MM.1S (cell line): Measurements from ENCODE around the gene EFHC2.
A peak's percentile ranks its signal among the peaks of the same experiment; 100 is the strongest.
"Not testable (repeated sequence)": the region's sequence is repeated elsewhere in the genome, so short reads cannot be mapped to it uniquely, and the experiment has no call there.

Source experiments
- DNase-seq: peaks from one replicate; pipeline ENCODE4 v3.0.0-alpha.2; 2015
- H2AFZ ChIP-seq: fragments of 300-600 bp; sonication (generic); 2 replicates; pipeline ENCODE4 v1.6.0; 2016; ENCODE audit warnings: antibody characterized with exemption, low read length
- H3F3A ChIP-seq: fragments of 300-600 bp; sonication (generic); 2 replicates; pipeline ENCODE4 v1.6.1; 2016; ENCODE audit warnings: mild to moderate bottlenecking, antibody characterized with exemption, low read length, moderate library complexity, mixed read lengths; ENCODE audit not compliant: insufficient read depth
- H3K27ac ChIP-seq: fragments of 300-600 bp; sonication (generic); 2 replicates; pipeline ENCODE4 v1.5.1; 2016; ENCODE audit warnings: mild to moderate bottlenecking, low read length
- H3K27me3 ChIP-seq: fragments of 300-600 bp; sonication (generic); replicated peaks from 2 replicates; pipeline ENCODE4 v1.6.0; 2016; ENCODE audit warnings: low read length; ENCODE audit not compliant: insufficient read depth
- H3K36me3 ChIP-seq: fragments of 300-600 bp; sonication (generic); replicated peaks from 2 replicates; pipeline ENCODE4 v1.6.1; 2016; ENCODE audit warnings: mild to moderate bottlenecking, low read length, mixed read lengths; ENCODE audit not compliant: insufficient read depth
- H3K4me1 ChIP-seq: fragments of 300-600 bp; sonication (generic); 2 replicates; pipeline ENCODE4 v1.6.1; 2016; ENCODE audit warnings: low read length, mixed read lengths
- H3K4me2 ChIP-seq: fragments of 300-600 bp; sonication (generic); 2 replicates; pipeline ENCODE4 v1.6.0; 2016; ENCODE audit warnings: low read depth, low read length
- H3K4me3 ChIP-seq: fragments of 300-600 bp; sonication (generic); 2 replicates; pipeline ENCODE4 v1.5.1; 2016; ENCODE audit warnings: low read length, mixed read lengths
- H3K79me2 ChIP-seq: fragments of 300-600 bp; sonication (generic); 2 replicates; pipeline ENCODE4 v1.6.1; 2016; ENCODE audit warnings: mixed run types, low read length, mixed read lengths
- H3K9ac ChIP-seq: fragments of 300-600 bp; sonication (generic); 2 replicates; pipeline ENCODE4 v1.6.1; 2016; ENCODE audit warnings: low read length, mixed read lengths
- H3K9me2 ChIP-seq: fragments of 300-600 bp; sonication (generic); replicated peaks from 2 replicates; pipeline ENCODE4 v1.6.1; 2016; ENCODE audit warnings: mild to moderate bottlenecking, low read length, mixed read lengths; ENCODE audit not compliant: insufficient read depth
- H3K9me3 ChIP-seq: fragments of 300-600 bp; sonication (generic); replicated peaks from 2 replicates; pipeline ENCODE4 v1.6.1; 2016; ENCODE audit warnings: mild to moderate bottlenecking, low read length, mixed read lengths; ENCODE audit not compliant: insufficient read depth
- H4K20me1 ChIP-seq: fragments of 300-600 bp; sonication (generic); 2 replicates; pipeline ENCODE4 v1.6.1; 2016; ENCODE audit warnings: mild to moderate bottlenecking, low read length, moderate library complexity, mixed read lengths; ENCODE audit not compliant: insufficient read depth
- EZH2 ChIP-seq: fragments of 300-600 bp; sonication (generic); optimal IDR thresholded peaks from 2 replicates; pipeline ENCODE3; 2017; ENCODE audit warnings: low read depth, mild to moderate bottlenecking, antibody characterized with exemption, low read length, mixed read lengths
- EZH2phosphoT487 ChIP-seq: fragments of 300-600 bp; sonication (generic); IDR thresholded peaks from 2 replicates; pipeline ENCODE4 v1.6.1; 2018; ENCODE audit warnings: antibody characterized with exemption, low read length
- TF ChIP-seq, protein P1 (sequence below): fragments of 300-600 bp; sonication (generic); IDR thresholded peaks from 2 replicates; pipeline ENCODE4 v1.5.1; 2016; ENCODE audit warnings: antibody characterized with exemption, low read length, mixed read lengths

Gene EFHC2

DNA sequence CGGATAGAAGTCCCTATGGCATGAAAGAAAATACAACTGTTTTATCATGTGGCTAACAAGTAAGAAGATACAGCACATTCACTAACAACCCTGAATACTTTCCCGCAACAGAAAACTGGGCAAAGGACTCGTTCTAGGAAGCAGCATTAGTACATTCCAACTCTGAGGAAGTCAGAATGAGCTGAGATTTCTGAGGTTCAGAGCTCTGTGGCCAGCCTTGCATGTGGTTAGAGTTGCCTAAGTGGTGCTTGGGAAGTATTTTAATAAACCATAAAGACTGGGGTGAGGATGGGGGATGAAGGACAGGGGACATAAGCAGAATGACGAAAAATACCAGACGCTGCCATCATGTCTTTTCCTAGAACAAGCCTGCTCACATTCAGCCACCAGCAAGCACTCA, 82.2 kb downstream of the EFHC2 start:
- H3K9ac ChIP-seq, result no peak overlapping the region
- no peak overlapping the region for H2AFZ ChIP-seq
- no peaks in the 10 kb centered on the region for H3F3A ChIP-seq
- TF ChIP-seq, protein P1, sequence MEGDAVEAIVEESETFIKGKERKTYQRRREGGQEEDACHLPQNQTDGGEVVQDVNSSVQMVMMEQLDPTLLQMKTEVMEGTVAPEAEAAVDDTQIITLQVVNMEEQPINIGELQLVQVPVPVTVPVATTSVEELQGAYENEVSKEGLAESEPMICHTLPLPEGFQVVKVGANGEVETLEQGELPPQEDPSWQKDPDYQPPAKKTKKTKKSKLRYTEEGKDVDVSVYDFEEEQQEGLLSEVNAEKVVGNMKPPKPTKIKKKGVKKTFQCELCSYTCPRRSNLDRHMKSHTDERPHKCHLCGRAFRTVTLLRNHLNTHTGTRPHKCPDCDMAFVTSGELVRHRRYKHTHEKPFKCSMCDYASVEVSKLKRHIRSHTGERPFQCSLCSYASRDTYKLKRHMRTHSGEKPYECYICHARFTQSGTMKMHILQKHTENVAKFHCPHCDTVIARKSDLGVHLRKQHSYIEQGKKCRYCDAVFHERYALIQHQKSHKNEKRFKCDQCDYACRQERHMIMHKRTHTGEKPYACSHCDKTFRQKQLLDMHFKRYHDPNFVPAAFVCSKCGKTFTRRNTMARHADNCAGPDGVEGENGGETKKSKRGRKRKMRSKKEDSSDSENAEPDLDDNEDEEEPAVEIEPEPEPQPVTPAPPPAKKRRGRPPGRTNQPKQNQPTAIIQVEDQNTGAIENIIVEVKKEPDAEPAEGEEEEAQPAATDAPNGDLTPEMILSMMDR, result no peak
- TF ChIP-seq EZH2phosphoT487, result no peak
- no peak for TF ChIP-seq EZH2
- H3K4me2 ChIP-seq, result no peak overlapping the region
- no peaks in the 10 kb centered on the region for H3K36me3 ChIP-seq
- no peaks in the 10 kb centered on the region for H4K20me1 ChIP-seq
- H3K9me2 ChIP-seq, result no peaks in the 10 kb centered on the region
- H3K4me3 ChIP-seq, result no peak overlapping the region
- no peaks in the 10 kb centered on the region for H3K79me2 ChIP-seq
- 0 out of 2 replicates have a peak, but pooled peaks cover 3% of the 10 kb centered on the region for H3K4me1 ChIP-seq
- H3K27ac ChIP-seq, result no peak overlapping the region
- H3K9me3 ChIP-seq, result no peaks in the 10 kb centered on the region
- no peaks in the 10 kb centered on the region for H3K27me3 ChIP-seq
- DNase-seq, result no peak

DNA sequence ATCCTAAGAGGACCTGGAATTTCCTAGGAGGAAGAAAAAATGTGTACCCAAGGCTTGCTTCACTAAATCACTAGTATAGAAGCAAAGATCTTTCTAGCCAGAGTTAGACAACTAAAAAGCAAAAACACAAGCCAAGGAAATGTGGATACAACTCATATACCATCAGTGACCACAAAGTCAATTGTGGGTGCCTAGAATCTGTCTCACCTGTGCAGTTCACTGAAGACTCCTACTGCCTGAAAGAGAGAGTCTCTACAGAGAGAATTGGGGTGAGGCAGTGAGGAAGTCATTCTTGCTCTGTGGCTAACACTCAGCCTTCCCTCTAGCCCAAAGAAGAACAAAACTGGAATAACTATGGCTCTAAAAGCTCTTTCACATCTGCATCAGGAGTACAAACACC, 82.9 kb downstream of the EFHC2 start:
- H3K9me3 ChIP-seq, result no peaks in the 10 kb centered on the region
- H3K36me3 ChIP-seq, result no peaks in the 10 kb centered on the region
- no peak overlapping the region for H3K9ac ChIP-seq
- H3K4me3 ChIP-seq, result no peak overlapping the region
- H3K9me2 ChIP-seq, result no peaks in the 10 kb centered on the region
- no peaks in the 10 kb centered on the region for H4K20me1 ChIP-seq
- H3K79me2 ChIP-seq, result no peaks in the 10 kb centered on the region
- no peak overlapping the region for H2AFZ ChIP-seq
- no peak overlapping the region for H3K4me2 ChIP-seq
- H3K27ac ChIP-seq, result no peak overlapping the region
- no peak for DNase-seq
- H3K4me1 ChIP-seq, result 0 out of 2 replicates have a peak, but pooled peaks cover 2% of the 10 kb centered on the region
- TF ChIP-seq, protein P1, result no peak
- TF ChIP-seq EZH2phosphoT487 (no peak), EZH2 (no peak)
- no peaks in the 10 kb centered on the region for H3K27me3 ChIP-seq
- H3F3A ChIP-seq, result no peaks in the 10 kb centered on the region

DNA sequence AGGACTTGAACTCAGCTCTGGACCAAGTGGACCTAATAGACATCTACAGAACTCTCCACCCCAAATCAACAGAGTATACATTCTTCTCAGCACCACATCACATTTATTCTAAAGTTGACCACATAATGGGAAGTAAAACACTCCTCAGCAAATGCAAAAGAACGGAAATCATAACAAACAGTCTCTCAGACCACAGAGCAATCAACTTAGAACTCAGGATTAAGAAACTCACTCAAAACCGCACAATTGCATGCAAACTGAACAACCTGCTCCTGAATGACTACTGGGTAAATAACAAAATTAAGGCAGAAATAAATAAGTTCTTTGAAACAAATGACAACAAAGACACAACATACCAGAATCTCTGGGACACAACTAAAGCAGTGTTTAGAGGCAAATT, 87.7 kb downstream of the EFHC2 start:
- not testable (repeated sequence) for H3K4me3 ChIP-seq, DNase-seq, H3K4me1 ChIP-seq, H3K79me2 ChIP-seq, H3K27me3 ChIP-seq, H3K36me3 ChIP-seq, H3K9me2 ChIP-seq, H3K4me2 ChIP-seq, H2AFZ ChIP-seq, H3K9ac ChIP-seq, H3K27ac ChIP-seq, H3F3A ChIP-seq, H3K9me3 ChIP-seq, H4K20me1 ChIP-seq

DNA sequence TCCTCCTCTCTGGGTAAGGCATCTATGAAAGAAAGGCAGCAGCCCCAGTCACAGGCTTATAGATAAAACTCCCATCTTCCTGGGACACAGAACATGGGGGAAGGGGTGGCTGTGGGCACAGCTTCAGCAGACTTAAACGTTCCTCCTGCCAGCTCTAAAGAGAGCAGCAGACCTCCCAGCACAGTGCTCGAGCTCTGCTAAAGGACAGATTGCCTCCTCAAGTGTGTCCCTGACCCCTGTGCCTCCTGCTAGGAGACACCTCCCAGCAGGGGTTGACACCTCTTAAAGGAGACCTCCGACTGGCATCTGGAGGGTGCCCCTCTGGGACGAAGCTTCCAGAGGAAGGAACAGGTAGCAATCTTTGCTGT, 89.9 kb downstream of the EFHC2 start:
- peak overlapping the region; percentile 33; the same call in 1 of the 2 replicates for H3K9ac ChIP-seq
- no peaks in the 10 kb centered on the region for H3K9me3 ChIP-seq
- no peaks in the 10 kb centered on the region for H3K36me3 ChIP-seq
- DNase-seq, result no peak
- no peaks in the 10 kb centered on the region for H3K9me2 ChIP-seq
- no peaks in the 10 kb centered on the region for H3K27me3 ChIP-seq
- 0 out of 2 replicates have a peak, but pooled peaks cover 6% of the 10 kb centered on the region for H3K4me1 ChIP-seq
- no peaks in the 10 kb centered on the region for H3F3A ChIP-seq
- H2AFZ ChIP-seq, result peak overlapping the region; percentile 74
- H4K20me1 ChIP-seq, result no peaks in the 10 kb centered on the region
- TF ChIP-seq EZH2phosphoT487 (no peak), EZH2 (no peak)
- TF ChIP-seq, protein P1, result no peak
- peak overlapping the region; percentile 48; the same call in 1 of the 2 replicates for H3K27ac ChIP-seq
- H3K4me2 ChIP-seq, result peak overlapping the region; percentile 73
- H3K4me3 ChIP-seq, result no peak overlapping the region
- no peaks in the 10 kb centered on the region for H3K79me2 ChIP-seq

DNA sequence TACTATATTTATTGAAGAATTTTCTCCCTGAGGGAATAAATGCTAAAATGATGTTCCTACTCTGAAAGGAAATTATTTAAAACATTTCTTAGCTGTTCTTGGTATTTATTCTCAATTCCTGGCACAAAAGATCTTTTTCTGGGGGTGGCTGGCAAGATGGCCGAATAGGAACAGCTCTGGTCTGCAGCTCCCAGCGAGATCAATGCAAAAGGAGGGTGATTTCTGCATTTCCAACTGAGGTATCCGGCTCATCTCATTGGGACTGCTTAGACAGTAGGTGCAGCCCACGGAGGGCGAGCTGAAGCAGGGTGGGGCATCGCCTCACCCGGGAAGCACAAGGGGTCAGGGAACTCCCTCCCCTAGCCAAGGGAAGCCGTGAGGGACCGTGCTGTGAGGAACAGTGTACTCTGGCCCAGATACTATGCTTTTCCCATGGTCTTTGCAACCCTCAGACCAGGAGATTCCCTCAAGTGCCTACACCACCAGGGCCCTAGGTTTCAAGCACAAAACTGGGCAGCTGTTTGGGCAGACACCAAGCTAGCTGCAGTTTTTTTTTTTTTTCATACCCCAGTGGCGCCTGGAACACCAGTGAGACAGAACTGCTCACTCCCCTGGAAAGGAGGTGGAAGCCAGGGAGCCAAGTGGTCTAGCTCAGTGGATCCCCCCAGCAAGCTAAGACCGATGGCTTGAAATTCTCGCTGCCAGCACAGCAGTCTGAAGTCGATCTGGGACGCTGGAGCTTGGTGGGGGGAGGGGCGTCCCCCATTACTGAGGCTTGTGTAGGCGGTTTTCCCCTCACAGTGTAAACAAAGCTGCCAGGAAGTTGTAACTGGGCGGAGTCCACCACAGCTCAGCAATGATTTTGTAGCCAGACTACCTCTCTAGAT, 90.5 kb downstream of the EFHC2 start:
- peak overlapping the region; percentile 48; the same call in 1 of the 2 replicates for H3K27ac ChIP-seq
- H3K9me2 ChIP-seq, H3K79me2 ChIP-seq, H3K9ac ChIP-seq, H3F3A ChIP-seq, H4K20me1 ChIP-seq, H3K9me3 ChIP-seq, H3K27me3 ChIP-seq, H3K36me3 ChIP-seq, H3K4me1 ChIP-seq, H3K4me3 ChIP-seq: not testable (repeated sequence)
- H3K4me2 ChIP-seq, result peak overlapping the region; percentile 73
- DNase-seq, result peak; percentile 76
- H2AFZ ChIP-seq, result peak overlapping the region; percentile 74
